Endothelial cell (in vitro differentiated cells): Measurements from ENCODE around the gene IQSEC1. TPM values are rescaled to one million over a fixed set of nuclear protein-coding genes. Genes with fewer than 3 reads are reported as not detected.

Experiments
- DNase-seq: peaks from one replicate; pipeline ENCODE4 v3.0.0; 2021; ENCODE audit warnings: low spot score
- H3K27ac Mint-ChIP-seq: one replicate; pipeline ENCODE4 v1.8.0; 2021; ENCODE audit warnings: mixed read lengths, inconsistent platforms; ENCODE audit not compliant: unreplicated experiment
- H3K27me3 Mint-ChIP-seq: one replicate; pipeline ENCODE4 v1.8.0; 2021; ENCODE audit warnings: mild to moderate bottlenecking, moderate library complexity, mixed read lengths, inconsistent platforms; ENCODE audit not compliant: unreplicated experiment
- H3K36me3 Mint-ChIP-seq: one replicate; pipeline ENCODE4 v1.8.0; 2021; ENCODE audit warnings: mild to moderate bottlenecking, low read depth, mixed read lengths, inconsistent platforms; ENCODE audit not compliant: unreplicated experiment
- H3K4me1 Mint-ChIP-seq: one replicate; pipeline ENCODE4 v1.8.0; 2021; ENCODE audit warnings: mild to moderate bottlenecking, mixed read lengths, inconsistent platforms; ENCODE audit not compliant: unreplicated experiment
- H3K4me3 Mint-ChIP-seq: one replicate; pipeline ENCODE4 v1.8.0; 2021; ENCODE audit warnings: mild to moderate bottlenecking, mixed read lengths, inconsistent platforms; ENCODE audit not compliant: unreplicated experiment
- H3K9me3 Mint-ChIP-seq: one replicate; pipeline ENCODE4 v1.8.0; 2021; ENCODE audit warnings: mixed read lengths, inconsistent platforms; ENCODE audit not compliant: unreplicated experiment
- total RNA-seq: library from RNA; stranded (reverse); fragmentation: NEBNext Ultra II Directional; extraction: Animal tissue kit (Norgen Biotek cat#: 25700); gene quantifications from one replicate; pipeline ENCODE4 v1.2.1, GENCODE V29; 2021; ENCODE audit not compliant: unreplicated experiment
- TF ChIP-seq, protein P1 (sequence below): fragments of 200-600 bp; sonication (generic); IDR thresholded peaks from one replicate; pipeline ENCODE4 v1.5.0; 2021; ENCODE audit warnings: antibody characterized with exemption; ENCODE audit not compliant: unreplicated experiment

The IQSEC1 gene
- total RNA-seq, 1 donor from 2014 or later, result 75.3 TPM

GRCh38 chr3:13002398-13003124 is 70.7 kb downstream of the IQSEC1 start:
- Mint-ChIP-seq H3K4me3 (no peak overlapping the region), H3K27me3 (peaks cover 7% of the 10 kb centered on the region), H3K36me3 (no peaks in the 10 kb centered on the region), H3K4me1 (peaks cover 13% of the 10 kb centered on the region), H3K27ac (no peak overlapping the region), H3K9me3 (no peaks in the 10 kb centered on the region)
- DNase-seq, result no peak
- TF ChIP-seq, protein P1, sequence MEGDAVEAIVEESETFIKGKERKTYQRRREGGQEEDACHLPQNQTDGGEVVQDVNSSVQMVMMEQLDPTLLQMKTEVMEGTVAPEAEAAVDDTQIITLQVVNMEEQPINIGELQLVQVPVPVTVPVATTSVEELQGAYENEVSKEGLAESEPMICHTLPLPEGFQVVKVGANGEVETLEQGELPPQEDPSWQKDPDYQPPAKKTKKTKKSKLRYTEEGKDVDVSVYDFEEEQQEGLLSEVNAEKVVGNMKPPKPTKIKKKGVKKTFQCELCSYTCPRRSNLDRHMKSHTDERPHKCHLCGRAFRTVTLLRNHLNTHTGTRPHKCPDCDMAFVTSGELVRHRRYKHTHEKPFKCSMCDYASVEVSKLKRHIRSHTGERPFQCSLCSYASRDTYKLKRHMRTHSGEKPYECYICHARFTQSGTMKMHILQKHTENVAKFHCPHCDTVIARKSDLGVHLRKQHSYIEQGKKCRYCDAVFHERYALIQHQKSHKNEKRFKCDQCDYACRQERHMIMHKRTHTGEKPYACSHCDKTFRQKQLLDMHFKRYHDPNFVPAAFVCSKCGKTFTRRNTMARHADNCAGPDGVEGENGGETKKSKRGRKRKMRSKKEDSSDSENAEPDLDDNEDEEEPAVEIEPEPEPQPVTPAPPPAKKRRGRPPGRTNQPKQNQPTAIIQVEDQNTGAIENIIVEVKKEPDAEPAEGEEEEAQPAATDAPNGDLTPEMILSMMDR, result no peak

- Mint-ChIP-seq H3K27ac (no peak overlapping the region), H3K27me3 (peaks cover 1% of the 10 kb centered on the region), H3K36me3 (no peaks in the 10 kb centered on the region), H3K4me3 (no peak overlapping the region), H3K9me3 (no peaks in the 10 kb centered on the region), H3K4me1 (peaks cover 13% of the 10 kb centered on the region)
- TF ChIP-seq, protein P1, result no peak
- no peak for DNase-seq
These were observed 73.8 kb downstream of the IQSEC1 start for GRCh38 chr3:12999147-13000140.

- H3K4me3 Mint-ChIP-seq, result no peak overlapping the region
- TF ChIP-seq, protein P1, result no peak
- no peak overlapping the region for H3K27ac Mint-ChIP-seq
- H3K4me1 Mint-ChIP-seq, result peaks cover 13% of the 10 kb centered on the region
- H3K9me3 Mint-ChIP-seq, result no peaks in the 10 kb centered on the region
- H3K36me3 Mint-ChIP-seq, result no peaks in the 10 kb centered on the region
- H3K27me3 Mint-ChIP-seq, result peaks cover 1% of the 10 kb centered on the region
- DNase-seq, result no peak
These were observed 74.6 kb downstream of the IQSEC1 start for GRCh38 chr3:12998648-12999047.

GRCh38 chr3:12997387-12997786 is 75.8 kb downstream of the IQSEC1 start:
- H3K4me3 Mint-ChIP-seq, result no peak overlapping the region
- TF ChIP-seq, protein P1, result no peak
- H3K4me1 Mint-ChIP-seq, result peaks cover 8% of the 10 kb centered on the region
- no peak for DNase-seq
- H3K36me3 Mint-ChIP-seq, result no peaks in the 10 kb centered on the region
- peaks cover 4% of the 10 kb centered on the region for H3K27me3 Mint-ChIP-seq
- no peak overlapping the region for H3K27ac Mint-ChIP-seq
- no peaks in the 10 kb centered on the region for H3K9me3 Mint-ChIP-seq

GRCh38 chr3:12996181-12996506 is 77.1 kb downstream of the IQSEC1 start:
- Mint-ChIP-seq H3K36me3 (no peaks in the 10 kb centered on the region), H3K4me1 (peaks cover 7% of the 10 kb centered on the region), H3K27me3 (peaks cover 11% of the 10 kb centered on the region), H3K27ac (no peak overlapping the region), H3K9me3 (no peaks in the 10 kb centered on the region), H3K4me3 (no peak overlapping the region)
- TF ChIP-seq, protein P1, result no peak
- no peak for DNase-seq
